ENCODE data around the gene MEIOB.
"Not testable (repeated sequence)": the region's sequence is repeated elsewhere in the genome, so short reads cannot be mapped to it uniquely, and the experiment has no call there.

The MEIOB gene

DNA sequence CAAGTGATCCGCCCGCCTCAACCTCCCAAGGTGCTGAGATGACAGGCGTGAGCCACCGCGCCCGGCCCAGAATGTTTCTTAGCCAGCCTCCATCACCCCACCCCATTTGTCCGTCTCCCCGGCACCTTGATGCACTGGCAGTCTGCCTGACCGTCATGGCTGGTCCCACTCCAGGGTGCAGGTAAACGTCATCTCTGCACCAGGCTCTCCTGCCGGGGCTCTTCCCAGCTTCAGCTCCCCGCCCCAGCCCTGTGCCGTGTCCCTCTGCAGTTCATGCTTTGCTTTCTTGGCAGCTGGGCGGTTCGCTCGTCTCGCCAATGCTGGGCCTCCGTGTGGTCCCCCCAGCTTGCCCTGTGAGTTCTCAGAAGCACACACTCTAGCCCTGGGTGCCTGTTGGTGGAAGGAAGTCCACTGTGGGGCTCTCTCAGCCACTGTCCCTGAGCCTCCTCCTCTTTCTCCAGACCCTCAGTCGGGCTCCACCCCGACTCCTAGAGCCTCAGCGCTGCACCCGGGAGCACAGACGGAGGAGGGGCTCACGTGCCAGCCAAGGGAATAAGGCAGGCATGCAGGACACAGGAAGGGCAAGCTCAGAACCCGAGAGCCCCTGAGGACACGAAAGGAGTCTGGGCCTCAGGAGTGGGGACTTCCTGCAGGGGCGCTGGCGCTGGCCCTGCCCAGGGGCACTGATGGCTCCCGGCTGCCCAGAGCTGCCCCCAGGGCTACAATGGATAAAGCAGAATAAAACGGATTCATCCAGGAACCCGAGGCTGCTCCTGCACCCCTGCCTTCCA lies 34.3 kb upstream of the MEIOB start:
- TF ChIP-seq, protein P1, sequence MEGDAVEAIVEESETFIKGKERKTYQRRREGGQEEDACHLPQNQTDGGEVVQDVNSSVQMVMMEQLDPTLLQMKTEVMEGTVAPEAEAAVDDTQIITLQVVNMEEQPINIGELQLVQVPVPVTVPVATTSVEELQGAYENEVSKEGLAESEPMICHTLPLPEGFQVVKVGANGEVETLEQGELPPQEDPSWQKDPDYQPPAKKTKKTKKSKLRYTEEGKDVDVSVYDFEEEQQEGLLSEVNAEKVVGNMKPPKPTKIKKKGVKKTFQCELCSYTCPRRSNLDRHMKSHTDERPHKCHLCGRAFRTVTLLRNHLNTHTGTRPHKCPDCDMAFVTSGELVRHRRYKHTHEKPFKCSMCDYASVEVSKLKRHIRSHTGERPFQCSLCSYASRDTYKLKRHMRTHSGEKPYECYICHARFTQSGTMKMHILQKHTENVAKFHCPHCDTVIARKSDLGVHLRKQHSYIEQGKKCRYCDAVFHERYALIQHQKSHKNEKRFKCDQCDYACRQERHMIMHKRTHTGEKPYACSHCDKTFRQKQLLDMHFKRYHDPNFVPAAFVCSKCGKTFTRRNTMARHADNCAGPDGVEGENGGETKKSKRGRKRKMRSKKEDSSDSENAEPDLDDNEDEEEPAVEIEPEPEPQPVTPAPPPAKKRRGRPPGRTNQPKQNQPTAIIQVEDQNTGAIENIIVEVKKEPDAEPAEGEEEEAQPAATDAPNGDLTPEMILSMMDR (IDR thresholded peaks at IDR 0.05), result no peak
- DNase-seq (ENCODE audit: low spot score), result peak; percentile 66
- Histone ChIP-seq H3K4me3 (no peak overlapping the region), H3K27ac (no peak overlapping the region)

DNA sequence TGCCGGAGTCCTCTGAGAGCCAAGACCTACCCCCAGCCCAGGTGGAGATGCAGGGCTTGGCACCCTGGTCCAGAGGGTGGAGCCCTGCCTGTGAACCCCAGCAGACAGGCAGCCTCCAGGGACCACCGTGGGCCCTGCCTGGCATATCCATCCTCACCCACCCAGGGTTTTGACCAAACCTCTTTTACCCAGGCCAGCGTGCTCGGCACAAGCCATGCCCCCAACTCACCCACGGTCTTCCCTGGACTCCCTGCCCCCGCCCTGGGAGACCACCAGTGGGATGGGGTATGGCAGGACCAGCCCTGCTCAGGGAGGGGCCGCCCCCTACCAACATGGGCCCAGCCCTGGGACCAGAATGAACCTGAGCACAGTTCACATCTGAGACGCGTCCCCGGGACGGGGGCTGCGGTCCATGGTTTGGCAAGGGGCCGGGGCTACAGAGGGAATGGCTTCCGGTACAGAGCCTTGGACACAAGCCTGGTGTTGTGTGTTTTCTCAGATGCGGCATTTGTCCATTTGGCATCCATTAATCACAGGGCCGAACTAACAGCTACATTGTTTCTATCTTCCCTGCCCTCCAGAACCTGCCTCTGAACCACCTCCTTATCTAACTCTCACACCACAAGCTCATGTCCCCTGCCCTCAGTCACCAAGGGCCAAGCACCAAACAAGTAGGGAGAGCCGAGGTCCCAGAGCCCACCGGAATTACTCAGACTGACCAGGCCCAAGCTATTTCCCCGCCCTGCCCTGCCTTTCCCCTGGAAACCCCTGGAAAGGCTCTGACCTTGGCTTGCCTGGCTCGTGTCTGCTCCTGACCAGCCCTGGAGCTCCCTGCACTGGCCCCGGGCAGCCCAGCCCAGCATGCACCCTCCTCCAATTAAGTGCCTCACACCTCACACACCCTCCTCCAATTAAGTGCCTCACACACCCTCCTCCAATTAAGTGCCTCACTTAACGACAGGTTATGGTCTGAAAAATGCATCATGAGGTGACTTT lies 32.2 kb upstream of the MEIOB start:
- no peak overlapping the region for H3K4me3 ChIP-seq
- DNase-seq (ENCODE audit: low spot score), result no peak
- TF ChIP-seq, protein P1 (IDR thresholded peaks at IDR 0.05), result no peak
- H3K27ac ChIP-seq, result no peak overlapping the region

DNA sequence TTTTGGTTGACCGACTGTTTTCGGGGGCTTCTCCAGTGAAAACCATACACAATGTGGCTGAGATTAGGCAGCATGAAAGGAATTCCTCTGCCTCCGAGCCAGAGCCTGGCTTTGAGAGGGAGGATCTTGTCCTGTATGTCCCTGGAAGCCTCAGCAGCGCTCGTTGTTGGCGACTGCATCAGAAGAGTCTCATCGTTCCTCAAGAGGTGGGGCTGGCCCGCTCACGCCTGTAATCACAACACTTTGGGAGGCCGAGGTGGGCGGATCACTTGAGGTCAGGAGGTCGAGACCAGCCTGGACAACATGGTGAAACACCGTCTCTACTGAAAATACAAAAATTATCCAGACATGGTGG lies 31.2 kb upstream of the MEIOB start:
- DNase-seq (ENCODE audit: low spot score), result no peak
- no peak overlapping the region for H3K27ac ChIP-seq
- TF ChIP-seq, protein P1 (IDR thresholded peaks at IDR 0.05), result no peak
- no peak overlapping the region for H3K4me3 ChIP-seq

DNA sequence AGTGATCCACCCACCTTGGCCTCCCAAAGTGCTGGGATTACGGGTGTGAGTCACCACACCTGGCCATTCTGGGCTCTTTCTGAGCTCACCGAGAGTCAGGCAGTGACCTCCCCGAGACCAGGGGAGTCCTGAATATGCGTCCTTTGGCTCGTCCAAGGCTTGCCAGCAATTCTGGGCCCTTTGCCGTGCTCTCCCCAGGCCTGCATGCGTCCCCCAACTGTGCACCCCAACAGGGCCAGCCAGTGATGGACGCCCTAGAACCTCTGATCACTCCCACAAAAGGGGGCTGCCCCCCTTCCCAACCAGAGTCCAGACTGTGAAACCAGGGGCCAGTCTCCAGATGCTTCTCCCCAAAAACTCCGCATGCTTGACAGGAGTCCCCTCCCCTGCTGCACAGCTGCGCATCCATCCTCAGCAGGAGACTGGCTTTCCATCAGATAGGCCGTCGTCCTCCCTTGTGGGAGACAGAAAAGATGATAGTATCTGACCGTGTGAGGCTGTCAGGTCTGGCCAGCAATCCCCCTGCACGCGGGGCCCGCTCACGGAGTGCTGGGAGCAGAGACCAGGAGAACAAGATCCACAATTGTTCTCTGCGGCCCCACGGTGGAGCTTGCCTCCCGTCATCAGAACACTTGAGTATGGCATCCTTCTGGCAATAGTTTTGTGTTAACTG lies 30.7 kb upstream of the MEIOB start:
- DNase-seq (ENCODE audit: low spot score), result no peak
- TF ChIP-seq, protein P1 (IDR thresholded peaks at IDR 0.05), result no peak

DNA sequence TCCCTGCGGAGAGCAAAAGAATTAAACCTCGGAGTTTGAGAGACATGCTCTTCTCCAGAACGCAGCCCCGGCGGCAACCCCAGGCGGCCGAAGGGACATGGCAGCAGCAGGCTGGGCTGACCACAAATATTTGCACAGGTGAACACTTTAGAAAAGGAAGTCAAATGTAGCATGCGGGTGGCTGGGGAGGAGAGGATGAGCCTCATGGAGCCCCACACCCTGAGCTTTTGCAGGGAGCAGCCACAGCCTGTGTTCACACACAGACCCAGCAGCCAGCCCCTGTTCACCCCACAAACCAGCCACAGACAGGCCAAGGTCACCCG lies 28.4 kb upstream of the MEIOB start:
- TF ChIP-seq, protein P1 (IDR thresholded peaks at IDR 0.05), result no peak
- Histone ChIP-seq H3K4me3 (no peak overlapping the region), H3K27ac (no peak overlapping the region)
- DNase-seq (ENCODE audit: low spot score), result no peak

More for the DNA sequence above, 30.7 kb upstream of the MEIOB start:
- Histone ChIP-seq H3K27ac (no peak overlapping the region), H3K4me3 (no peak overlapping the region)

DNA sequence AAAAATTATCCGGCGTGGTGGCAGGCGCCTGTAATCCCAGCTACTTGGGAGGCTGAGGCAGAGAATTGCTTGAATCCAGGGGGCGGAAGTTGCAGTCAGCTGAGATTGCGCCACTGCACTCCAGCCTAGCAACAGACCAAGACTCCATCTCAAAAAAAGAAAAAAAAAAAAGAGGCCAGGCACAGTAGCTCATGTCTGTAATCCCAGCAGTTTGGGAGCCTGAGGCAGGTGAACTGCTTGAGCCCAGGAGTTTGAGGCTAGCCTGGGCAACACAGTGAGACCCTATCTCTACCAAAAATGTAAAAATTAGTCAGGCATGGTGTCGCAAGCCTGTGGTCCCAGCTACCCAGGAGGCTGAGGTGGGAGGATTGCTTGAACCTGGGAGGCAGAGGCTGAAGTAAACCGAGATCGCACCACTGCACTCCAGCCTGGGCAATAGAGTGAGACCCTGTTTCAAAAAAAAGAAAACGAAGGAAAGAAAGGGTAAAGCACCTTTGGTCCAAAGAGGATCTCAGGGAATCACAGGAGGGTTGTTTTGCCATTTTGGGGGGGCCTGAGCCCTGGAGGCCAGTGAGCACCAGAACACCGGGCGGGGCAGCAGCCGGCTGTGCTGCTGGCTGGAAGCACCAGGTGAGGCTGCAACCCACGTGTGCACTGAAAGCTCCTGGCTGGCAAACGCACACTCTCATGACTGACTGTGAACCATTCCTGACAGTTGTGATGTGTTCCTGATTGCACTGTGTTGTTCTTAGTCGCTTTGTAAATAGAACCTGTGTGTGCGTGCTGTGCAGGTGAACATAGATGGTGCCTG lies 27.9 kb upstream of the MEIOB start:
- H3K4me3 ChIP-seq, result no peak overlapping the region
- DNase-seq (ENCODE audit: low spot score), result no peak
- no peak overlapping the region for H3K27ac ChIP-seq
- TF ChIP-seq, protein P1 (IDR thresholded peaks at IDR 0.05), result no peak

DNA sequence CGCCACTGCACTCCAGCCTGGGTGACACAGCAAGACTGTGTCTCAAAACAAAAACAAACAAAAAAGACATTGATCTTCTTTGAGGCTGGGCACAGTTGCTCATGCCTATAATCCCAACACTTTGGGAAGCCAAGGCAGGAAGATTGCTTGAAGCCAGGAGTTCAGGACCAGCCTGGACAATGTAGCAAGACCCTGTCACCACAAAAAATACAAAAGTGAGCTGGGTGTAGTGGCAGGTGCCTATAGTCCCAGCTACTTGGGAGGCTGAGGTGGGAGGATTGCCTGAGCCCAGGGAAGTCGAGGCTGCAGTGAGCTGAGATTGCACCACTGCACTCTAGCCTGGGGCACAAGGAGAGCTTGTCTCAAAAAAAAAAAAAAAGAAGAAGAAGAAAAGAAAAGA lies 25.7 kb upstream of the MEIOB start:
- not testable (repeated sequence) for DNase-seq (ENCODE audit: low spot score); H3K27ac ChIP-seq; H3K4me3 ChIP-seq
